GM18868 (cell line): ENCODE data around the gene ARHGAP35.
"Not testable (repeated sequence)": the region's sequence is repeated elsewhere in the genome, so short reads cannot be mapped to it uniquely, and the experiment has no call there.

Experiments
- ATAC-seq: cut with Tn5 transposase; IDR thresholded peaks from one replicate; pipeline ENCODE4 v1.9.1; 2021; ENCODE audit warnings: mild to moderate bottlenecking, moderate library complexity; ENCODE audit not compliant: unreplicated experiment

Gene ARHGAP35

DNA sequence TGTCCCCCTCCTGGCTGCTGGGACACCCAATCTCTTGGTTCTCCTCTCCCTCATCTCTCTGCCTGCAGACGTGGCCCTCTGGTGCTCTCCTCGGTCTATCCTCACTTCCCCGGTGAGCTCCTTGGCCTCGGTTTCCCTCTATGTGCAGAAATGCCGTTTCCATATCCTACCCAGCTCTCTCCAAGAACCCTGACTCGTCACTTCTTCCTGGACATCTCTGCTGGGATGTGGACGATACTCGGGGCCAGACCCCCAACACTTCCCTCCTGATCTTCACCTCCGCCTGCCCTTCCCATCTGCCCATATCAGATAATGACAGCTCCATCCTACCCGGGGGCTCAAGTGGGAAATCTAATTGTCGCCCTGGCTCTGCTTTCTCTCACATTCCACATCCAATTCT lies 18.0 kb upstream of the ARHGAP35 start:
- ATAC-seq: no peak

DNA sequence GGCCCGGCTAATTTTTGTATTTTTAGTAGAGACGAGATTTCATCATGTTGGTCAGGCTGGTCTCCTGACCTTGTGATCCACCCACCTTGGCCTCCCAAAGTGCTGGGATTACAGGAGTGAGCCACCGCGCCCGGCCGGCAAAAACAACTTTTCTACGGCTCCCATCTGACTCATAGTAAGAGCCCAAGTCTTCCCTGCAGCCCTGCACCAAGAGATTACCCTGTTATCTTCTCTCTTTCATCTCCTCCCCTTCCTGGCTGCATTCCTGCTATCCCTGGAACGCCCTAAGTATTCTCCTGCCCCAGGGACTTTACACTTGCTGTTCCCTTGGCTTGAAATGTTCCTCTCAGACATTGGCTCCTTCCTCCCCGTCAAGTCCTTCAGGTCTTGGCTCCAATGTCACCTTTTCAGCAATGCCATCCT lies 16.7 kb upstream of the ARHGAP35 start:
- no peak for ATAC-seq

DNA sequence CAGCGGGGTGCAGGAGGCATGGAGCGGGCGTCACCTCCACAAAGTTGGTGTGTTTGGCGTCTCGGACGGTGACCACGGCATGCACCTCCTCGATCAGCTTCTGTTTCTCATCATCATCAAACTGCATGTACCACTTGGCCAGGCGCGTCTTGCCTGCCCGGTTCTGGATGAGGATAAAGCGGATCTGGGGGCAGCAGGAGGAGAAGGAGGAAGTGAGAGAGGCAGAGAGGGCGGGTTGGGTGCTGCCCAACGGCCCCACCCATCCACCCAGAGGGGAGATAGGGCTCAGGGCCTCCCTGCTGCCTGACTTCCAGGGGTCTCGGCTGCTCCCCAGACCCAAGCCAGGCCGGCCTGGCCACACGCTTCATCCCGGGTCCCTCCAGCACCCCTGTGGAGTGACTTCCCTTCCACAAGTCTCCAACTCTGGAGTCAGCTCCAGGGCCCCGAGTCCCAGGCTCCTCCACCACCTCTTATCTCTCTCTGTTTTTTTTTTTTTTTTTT lies 14.8 kb upstream of the ARHGAP35 start:
- no peak for ATAC-seq

DNA sequence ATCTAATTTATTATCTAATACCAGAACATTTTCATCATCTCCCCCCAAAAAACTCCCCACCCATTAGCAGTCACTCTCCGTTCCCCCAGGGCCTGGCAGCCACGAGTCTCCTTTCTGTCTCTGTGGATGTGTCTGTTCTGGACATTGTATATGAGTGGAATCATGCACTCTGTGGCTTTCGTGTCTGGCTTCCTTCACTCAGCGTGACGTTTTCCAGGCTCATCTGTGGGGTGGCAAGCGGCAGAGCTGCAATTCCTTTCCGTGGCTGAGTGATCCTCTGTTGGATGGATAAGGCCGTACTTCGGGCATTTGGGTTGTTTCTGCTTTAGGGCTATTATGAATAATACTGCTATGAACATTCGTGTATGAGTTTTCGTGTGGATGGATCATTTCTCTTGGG lies 13.3 kb upstream of the ARHGAP35 start:
- no peak for ATAC-seq

DNA sequence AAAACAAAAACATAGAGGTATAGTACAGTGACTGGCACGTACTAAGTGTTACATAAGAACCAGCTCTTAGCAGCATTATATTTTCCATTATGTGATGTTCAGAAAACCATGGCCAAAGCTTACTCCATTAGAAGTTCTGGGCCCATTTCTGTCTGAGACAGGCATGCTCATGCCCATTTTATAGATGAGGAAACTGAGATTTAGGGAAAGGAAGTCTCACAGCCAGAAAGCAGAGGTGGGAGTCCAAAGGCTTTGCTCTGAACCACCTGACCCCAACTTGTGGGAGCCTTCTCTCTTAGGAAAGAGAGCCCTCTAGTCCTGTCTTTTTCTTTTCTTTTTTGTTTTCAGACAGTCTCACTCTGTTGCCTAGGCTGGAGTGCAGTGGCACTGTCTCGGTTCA lies 12.4 kb upstream of the ARHGAP35 start:
- ATAC-seq: no peak

DNA sequence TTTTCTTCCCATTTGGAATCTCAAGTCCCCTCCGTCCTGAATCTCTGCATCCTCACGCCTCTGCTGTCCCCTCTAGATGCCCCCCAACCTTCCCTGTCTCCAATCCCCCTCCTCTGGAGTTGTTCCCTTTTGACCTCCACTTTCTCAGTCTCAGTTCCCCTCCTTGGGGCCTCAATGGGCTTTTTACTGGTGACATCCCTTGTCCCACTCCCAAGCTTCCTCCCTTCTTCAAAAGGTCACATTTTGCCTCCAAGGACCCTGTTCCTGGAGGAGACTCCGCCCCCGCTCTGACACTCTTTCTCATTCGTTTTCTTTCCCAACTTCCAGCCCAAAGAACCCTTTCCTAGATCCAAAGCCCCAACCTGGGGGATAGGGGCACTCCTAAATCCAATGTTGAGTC lies 11.2 kb upstream of the ARHGAP35 start:
- no peak for ATAC-seq

DNA sequence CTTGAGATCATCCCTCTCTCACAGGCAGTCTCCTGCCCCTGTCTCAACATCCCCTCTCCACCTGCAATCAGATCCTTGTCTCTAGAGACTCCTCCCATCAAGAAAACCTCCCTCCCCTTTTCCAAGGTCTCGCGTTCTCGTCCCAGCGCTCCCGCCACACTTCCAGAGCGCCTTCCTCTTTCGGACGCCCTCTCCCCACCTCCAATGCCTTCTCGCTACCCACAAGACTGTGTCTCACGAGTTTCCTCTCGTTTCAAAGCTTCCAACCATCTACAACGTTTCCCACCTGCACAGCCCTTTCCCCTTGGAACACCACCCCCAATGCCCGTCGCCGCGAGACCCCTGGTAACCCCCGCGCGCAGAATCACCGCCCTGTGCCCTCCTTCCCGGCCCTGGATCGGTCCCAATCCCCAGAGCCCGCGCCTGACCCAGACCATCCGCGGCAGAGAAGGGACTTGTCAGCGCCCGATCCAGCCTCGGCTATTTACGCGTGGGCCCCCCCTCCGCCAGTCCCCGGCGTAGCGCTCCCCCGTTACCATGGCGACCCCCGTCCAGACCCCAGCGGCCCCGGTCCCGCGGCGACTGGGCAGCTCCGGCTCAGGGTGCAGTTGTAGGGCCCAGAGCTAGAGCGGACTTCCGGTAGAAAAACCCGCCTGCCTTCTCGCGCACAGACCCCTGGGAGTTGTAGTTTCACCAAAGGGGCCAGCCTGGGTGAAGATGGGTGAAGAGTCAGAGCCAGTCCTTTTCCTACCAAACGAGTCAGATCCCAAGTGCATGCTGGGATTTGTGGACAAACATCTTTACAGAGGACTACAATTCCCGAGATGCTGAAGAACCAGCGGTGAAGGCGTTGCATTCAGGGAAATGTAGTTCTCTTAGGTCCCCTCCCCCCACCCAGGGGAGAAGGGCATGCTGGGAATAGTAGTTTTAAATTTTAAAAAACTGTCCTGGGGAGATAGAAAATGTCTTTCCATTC lies 10.3 kb upstream of the ARHGAP35 start, which contains the start of gene AP2S1:
Gene AP2S1, minus strand, starts transcription at position 619 of the 976 bp plus-strand sequence. Its CDS starts 80 bp downstream, at position 539.
- ATAC-seq: peak; percentile 93

DNA sequence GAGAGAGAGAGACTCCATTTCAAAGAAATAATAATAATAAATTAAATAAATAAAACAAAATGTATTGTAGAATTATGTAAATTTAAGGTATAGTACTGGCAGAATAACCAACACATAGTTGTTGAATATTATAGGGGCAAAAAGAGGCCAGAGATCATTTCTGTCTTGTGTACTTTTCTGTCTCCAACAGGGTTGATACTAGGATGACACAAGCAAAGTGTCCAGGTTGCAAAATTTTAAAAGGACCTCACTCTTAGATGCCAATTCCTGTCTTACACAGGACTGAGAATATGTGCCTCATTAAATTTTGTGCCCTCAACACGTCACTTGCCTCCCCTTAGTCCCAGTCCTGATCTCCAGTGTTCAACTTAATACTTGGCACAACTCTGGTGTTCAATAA lies 8.0 kb upstream of the ARHGAP35 start:
- no peak for ATAC-seq

DNA sequence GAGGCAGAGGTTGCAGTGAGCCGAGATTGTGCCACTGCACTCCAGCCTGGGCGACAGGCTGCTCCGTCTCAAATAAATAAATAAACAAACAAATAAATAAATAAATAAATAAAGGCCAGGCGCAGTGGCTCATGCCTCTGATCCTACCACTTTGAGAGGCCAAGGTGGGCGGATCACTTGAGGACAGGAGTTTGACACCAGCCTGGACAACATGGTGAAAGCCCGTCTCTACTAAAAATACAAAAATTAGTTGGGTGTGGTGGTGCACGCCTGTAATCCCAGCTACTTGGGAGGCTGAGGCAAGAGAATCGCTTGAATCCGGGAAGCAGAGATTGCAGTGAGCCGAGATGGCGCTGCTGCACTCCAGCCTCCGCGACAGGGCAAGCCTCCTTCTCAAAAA lies 6.1 kb upstream of the ARHGAP35 start:
- not testable (repeated sequence) for ATAC-seq

DNA sequence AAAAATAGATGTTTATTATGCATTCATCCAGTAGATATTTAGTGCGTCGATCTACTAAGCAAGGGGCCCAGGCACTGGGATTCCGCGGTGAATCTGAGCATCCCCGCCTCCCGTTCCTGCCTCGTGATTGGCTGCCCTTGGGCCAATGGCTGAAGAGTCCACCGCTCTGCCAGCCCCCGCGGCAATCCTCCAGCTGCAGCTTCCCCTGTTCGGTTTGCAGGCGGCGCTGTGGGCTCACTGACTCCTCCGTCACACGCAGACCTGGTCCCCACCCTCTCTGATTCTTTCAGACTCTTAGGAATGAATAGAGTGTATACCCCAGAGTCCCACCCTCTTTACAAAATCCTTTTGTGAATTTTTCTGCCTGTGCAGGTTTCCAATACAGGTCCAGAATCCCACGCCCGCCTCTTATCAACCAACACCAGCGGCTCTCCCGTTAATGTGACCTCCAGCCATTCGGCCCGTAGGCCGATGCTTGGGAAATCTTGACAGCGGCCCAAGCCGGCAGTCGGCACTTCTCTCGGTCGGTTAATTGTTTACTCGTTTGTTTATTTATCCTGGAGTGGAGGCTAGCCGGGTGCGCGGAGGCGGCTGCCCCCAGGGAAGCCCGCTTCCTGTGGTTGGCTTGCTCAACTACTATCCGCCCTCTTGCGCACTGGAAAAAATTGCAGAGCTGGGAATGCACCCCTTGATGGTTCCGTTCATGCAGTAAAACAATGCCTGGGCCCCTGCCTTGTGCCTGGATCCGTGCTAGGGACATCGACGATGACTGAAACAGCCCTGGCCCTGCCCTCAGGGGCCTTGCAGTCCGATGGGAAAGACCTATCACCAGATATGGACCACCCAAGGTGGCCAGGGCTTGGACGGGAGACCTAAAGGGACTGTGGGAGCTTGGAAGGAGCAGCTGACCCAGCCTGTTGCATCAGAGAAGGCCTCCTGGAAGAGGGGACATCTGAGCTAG lies 4.5 kb upstream of the ARHGAP35 start:
- ATAC-seq: peak; percentile 41

DNA sequence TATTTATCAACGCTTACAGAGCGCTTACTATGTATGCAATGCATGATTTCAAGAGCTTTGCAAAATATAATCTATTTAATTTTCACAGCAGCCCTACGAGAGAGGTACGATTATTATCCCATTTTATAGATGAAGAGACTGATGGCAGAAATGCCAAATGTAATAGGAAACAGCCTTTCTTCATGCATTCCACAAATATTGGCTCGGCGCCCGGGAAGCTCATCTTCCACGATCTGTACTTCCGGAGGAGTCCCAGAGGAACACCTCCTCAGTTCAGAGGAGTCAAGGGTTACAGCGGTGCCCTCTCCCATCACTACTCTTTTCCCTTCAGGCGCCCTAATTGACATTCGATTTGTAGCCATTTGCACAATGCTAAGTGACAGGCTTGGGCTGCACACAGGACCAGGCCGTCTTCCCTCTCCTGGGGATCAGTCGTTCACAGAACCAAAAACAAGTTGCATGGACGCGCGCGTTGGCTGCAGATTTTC lies 1.1 kb upstream of the ARHGAP35 start:
- no peak for ATAC-seq

DNA sequence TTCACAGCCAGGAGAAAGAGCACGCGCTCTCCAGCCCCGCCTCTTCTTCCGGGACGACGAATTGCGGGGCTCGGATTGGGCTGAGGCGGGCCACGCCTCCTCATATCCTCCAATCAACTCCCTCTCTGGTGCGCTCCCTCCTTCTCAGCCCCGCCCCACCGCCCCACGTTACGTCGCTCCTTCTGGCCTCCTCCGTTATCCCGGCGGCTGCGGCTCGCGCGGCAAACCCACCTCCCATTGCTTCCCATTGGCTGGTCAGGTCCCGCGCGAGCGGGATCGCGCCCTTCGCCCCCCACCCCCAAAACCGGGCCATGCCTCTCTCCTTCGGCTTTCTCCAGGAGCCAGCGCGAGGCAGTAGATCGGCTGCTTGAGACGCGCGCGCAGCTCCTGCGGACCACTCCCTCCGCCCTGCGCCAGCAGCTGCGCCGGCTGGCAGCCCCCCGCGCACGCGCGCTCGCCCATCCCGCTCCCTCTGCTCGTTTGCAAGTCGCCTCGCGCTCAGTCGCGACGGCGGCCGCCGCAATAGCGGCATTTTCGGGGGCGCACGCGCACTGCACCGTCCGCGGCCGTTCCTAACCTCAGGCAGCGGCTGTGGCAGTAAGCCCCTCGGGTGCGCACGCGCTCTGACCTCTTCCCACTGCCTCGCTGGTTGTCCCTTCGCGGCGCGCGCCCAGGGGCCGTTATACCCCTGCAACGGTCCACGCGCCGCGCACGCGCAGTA lies 512 bp upstream of the ARHGAP35 start:
- peak; percentile 70 for ATAC-seq

DNA sequence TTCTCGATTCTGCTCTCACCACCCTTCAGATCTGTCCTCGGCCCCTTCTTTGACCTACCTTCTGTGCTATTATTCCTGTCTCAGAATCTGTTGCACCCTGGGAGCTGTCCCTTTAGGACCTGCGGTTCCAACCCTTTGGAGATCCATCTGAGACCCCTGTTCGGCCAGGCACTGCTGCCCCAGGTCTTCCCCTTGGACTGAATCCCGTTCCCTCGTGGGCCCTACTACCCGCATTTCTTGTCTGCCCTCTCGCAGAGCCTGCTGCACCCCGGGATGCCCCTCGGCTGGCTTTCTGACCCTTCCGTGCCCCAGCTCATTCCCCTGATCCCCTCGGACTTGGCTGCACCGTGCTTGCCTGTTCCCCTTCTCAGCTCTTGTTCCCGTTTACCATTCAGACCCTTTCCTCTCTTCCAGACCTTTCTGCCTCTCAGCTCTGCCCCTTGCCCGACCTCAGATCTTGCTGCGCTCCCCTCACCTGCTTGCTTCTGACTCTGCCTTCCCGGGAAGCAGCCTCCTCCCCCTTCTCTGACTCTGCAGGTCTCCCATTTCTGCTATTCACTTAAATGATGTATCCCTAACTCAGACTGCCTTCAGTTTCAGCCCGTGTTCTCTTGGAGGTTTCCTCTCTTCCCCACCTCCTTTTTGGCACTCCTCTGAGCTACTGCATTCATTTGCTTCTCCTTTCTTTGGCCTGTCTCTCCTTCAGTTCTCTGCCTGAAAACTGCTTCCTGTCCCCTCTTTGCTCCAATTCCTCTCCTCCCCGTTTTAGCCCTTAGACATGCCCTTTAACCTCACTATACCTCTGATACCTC lies 1.1 kb downstream of the ARHGAP35 start:
- no peak for ATAC-seq

DNA sequence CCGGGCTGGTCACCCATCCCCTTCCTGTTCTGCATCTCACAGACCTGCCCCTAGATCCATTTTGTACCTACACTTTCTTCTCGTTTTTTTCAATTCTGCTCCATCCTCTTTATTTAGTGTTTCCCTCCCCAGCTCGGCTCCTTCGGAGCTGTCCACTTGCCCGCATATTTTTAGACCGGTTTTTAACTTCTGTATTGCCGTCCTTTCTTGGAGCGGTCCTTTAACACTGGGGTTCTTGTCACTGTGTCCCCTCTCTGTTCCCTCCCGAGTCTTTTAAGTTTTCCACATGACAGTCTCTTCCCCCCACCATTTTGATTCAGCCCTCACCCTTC lies 1.7 kb downstream of the ARHGAP35 start:
- no peak for ATAC-seq

DNA sequence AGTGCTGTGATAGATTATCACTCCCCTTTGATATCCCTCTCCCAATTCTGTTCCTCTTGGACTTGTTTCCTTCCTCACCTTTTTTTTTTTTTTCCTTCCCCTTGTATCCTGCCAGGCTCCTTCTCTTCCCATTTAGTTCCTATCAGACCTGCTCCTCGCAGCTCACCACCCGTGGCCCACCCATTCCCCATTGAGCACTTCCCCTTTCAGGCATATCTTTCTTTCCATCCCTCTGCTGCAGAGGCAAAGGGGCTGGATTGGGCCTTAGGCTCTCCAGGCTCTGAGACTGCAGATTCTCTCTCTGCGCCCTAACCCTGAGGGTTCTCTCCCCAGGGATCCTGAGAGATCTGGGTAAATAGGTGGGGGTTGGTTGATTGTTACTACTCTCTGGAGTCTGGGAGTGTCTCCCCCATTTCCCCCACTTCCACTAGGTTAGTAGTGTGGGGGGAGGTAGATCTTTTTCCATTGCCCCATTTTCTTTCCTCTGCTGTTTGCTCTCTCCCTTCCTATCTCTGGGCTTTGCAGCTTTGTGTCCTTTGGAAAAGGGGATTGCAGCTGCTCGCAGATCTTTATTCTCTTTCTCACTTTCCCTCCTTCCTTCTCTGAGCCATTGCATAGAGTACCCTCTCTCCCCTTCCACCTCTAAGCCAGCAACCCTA lies 2.3 kb downstream of the ARHGAP35 start:
- ATAC-seq: no peak

DNA sequence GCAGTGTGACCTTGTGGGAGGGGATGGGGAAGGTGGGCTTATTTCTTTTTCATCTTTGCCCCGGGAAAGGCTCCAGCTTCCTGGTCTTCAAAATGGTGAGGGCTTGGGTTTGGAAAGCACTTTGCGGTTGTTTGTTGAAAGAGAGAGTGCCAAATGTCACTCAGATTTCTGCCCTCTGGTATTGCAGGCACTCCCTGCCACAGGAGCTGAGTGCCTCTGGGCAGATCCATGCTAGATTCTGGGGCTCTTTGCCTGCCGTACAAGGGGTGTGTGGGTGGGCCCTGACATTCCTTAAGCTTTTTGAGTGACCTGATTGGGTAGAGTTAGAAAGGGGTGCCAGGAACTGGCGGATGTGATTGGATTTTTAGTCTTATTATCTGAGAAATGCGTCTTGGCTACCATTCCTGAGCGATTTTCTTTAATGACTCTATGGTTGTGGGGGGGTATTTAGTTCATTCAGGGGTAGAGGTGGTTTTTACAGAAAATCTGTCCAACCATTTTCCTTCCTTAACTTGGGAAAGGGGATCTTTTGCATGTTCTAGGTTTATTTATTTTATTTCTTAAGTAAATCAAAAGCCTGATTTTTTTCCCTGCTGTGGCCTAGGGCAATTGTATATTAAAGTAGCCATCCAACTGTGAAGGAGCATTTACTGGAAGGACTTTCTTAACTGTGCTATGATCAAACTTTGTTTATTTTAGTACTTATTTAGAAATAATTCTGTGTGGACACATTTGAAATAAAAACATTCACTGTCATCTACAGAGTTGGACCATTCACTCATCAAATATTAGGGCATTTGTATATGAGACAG lies 3.2 kb downstream of the ARHGAP35 start:
- no peak for ATAC-seq

DNA sequence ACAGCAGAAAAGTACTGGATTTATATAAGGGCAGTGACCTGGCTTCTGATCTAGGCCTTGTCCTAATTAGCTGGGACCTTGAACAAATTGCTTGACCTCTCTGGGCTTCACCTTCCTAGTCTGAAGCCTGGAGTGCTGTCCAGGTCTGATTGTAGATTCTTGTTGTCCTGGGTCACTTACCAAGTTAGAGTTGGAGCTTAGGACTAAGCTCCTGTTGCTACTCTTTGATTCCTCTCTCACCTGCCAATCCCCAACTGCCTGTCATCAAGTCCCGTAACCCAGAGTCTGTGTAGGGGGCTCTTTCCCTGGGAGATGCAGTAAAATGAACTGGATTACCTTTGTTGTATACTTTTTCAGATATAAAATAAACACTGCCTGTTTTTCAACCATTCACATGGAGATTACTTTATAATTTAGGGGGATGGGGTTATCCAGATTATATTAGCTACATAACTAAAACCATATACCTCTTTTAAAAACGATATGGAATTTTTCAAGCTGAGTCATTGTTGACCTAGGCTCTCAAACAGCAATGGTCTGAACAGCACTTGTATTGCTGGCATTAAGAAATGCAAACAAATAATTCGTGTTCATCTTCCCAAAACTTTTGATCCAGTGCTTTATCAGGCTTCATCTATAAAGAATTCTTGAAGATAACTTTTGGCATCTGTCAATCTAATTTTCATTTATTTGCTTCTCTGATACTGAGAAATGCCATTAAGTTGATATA lies 5.8 kb downstream of the ARHGAP35 start:
- no peak for ATAC-seq

DNA sequence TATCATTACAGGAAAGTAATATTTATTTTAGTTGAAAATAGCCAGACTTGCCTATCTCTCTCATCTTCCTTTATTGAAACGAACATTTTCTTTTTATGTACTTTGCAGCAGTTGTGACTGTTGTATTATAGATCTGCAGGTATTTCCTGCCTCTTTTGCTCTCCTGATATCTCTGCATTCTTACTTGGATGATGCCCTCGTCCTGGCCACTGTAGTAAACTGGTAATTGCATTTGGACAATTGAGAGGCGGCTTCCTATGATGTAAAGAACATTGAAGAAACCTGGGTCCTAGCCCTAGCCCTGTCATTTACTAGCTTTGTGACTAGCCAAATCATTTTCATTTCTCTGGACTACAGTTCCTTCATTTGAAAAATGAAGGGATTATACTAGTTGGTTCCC lies 6.4 kb downstream of the ARHGAP35 start:
- no peak for ATAC-seq
